Type B pancreatic cell (in vitro differentiated cells): ENCODE results near the gene CLEC17A. TPM values are rescaled to one million over a fixed set of nuclear protein-coding genes. Genes with fewer than 3 reads are reported as not detected.
"Not testable (repeated sequence)": the region's sequence is repeated elsewhere in the genome, so short reads cannot be mapped to it uniquely, and the experiment has no call there.

Experiments used
- DNase-seq: peaks from one replicate; pipeline ENCODE4 v3.0.0; 2021; ENCODE audit warnings: mixed read lengths; ENCODE audit not compliant: unreplicated experiment; ENCODE audit errors: extremely low spot score
- H3K27ac Mint-ChIP-seq: 2 replicates; pipeline ENCODE4 v1.8.0; 2021; ENCODE audit warnings: mild to moderate bottlenecking, mixed read lengths
- H3K27me3 Mint-ChIP-seq: 2 replicates; pipeline ENCODE4 v1.8.0; 2021; ENCODE audit warnings: mixed read lengths
- H3K36me3 Mint-ChIP-seq: 2 replicates; pipeline ENCODE4 v1.8.0; 2021; ENCODE audit warnings: mixed read lengths
- H3K4me1 Mint-ChIP-seq: one replicate; pipeline ENCODE4 v1.8.0; 2021; ENCODE audit warnings: mixed read lengths; ENCODE audit not compliant: unreplicated experiment
- H3K4me3 Mint-ChIP-seq: 2 replicates; pipeline ENCODE4 v1.8.0; 2021; ENCODE audit warnings: mild to moderate bottlenecking, mixed read lengths
- H3K9me3 Mint-ChIP-seq: 2 replicates; pipeline ENCODE4 v1.8.0; 2021; ENCODE audit warnings: mixed read lengths
- total RNA-seq: library from RNA; stranded (reverse); gene quantifications from 2 replicates; pipeline ENCODE4 v1.2.1, GENCODE V29; 2021; ENCODE audit warnings: low replicate concordance
- TF ChIP-seq, protein P1 (sequence below): fragments of 200-600 bp; sonication (generic); conservative IDR thresholded peaks from 2 replicates; pipeline ENCODE4 v1.5.0; 2021; ENCODE audit warnings: antibody characterized with exemption, mild to moderate bottlenecking

Gene CLEC17A
- total RNA-seq, 1 donor from 2014 or later, result not detected

DNA sequence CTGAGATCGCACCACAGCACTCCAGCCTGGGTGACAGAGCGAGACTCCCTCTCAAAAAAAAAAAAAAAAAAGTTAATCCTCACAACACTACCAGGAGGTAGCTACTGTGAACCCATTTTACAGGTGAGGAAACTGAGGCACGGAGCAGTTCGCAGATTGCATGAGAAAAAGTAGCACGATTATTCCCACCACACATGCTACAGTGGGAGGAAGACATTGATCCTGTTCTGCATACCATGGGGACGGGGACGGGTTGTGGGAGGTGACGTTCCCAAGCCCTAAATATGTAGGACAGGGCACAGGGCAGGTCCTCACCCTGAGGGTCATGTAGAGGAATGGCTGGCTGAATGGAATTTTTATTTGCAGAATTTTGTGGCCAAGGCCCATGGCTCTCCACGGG lies 23.7 kb downstream of the CLEC17A start:
- DNase-seq, result no peak
- TF ChIP-seq, protein P1, sequence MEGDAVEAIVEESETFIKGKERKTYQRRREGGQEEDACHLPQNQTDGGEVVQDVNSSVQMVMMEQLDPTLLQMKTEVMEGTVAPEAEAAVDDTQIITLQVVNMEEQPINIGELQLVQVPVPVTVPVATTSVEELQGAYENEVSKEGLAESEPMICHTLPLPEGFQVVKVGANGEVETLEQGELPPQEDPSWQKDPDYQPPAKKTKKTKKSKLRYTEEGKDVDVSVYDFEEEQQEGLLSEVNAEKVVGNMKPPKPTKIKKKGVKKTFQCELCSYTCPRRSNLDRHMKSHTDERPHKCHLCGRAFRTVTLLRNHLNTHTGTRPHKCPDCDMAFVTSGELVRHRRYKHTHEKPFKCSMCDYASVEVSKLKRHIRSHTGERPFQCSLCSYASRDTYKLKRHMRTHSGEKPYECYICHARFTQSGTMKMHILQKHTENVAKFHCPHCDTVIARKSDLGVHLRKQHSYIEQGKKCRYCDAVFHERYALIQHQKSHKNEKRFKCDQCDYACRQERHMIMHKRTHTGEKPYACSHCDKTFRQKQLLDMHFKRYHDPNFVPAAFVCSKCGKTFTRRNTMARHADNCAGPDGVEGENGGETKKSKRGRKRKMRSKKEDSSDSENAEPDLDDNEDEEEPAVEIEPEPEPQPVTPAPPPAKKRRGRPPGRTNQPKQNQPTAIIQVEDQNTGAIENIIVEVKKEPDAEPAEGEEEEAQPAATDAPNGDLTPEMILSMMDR, result no peak
- no peaks in the 10 kb centered on the region for H3K27me3 Mint-ChIP-seq
- H3K9me3 Mint-ChIP-seq, result no peaks in the 10 kb centered on the region
- no peaks in the 10 kb centered on the region for H3K36me3 Mint-ChIP-seq
- no peaks in the 10 kb centered on the region for H3K4me1 Mint-ChIP-seq
- H3K27ac Mint-ChIP-seq, result no peak overlapping the region
- no peak overlapping the region for H3K4me3 Mint-ChIP-seq

DNA sequence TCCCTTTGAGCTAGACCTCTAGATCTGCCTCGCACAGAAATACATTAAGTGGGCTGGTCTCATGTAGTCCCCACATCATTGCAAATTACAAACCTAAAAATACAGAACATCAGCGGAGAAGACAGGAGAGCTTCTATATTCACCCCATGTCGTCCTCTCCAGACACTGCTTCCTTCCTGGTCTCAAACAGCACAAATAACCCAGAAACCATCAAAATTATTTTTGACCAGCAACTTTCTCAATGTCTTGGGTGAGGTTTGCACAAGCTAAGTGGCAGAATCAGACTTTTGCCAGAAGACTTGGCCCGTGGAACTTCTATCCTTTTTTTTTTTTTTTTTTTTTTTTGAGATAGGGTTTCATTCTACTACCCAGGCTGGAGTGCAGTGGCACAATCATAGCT lies 28.2 kb downstream of the CLEC17A start:
- Mint-ChIP-seq H3K27ac (no peak overlapping the region), H3K9me3 (peaks cover under 1% of the 10 kb centered on the region), H3K4me3 (no peak overlapping the region), H3K36me3 (no peaks in the 10 kb centered on the region), H3K4me1 (no peaks in the 10 kb centered on the region), H3K27me3 (no peaks in the 10 kb centered on the region)
- no peak for DNase-seq
- TF ChIP-seq, protein P1, result no peak

DNA sequence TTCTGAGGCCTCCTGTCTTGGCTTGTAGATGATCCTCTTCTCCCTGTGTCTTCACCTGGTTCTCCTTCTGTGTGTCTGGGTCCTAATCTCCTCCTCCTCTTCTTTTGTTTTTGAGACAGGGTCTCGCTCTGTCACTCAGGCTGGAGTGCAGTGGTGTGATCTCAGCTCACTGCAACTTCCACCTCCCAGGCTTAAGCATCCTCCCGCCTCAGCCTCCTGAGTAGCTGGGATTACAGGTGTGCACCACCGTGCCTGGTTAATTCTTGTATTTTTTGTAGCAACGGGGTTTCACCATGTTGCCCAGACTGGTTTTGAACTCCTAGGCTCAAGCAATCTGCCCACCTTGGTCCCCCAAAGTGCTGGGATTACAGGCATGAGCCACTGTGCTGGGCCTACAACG lies 29.4 kb downstream of the CLEC17A start:
- H3K9me3 Mint-ChIP-seq, H3K27ac Mint-ChIP-seq, H3K27me3 Mint-ChIP-seq, H3K4me1 Mint-ChIP-seq, H3K4me3 Mint-ChIP-seq, DNase-seq, H3K36me3 Mint-ChIP-seq: not testable (repeated sequence)

DNA sequence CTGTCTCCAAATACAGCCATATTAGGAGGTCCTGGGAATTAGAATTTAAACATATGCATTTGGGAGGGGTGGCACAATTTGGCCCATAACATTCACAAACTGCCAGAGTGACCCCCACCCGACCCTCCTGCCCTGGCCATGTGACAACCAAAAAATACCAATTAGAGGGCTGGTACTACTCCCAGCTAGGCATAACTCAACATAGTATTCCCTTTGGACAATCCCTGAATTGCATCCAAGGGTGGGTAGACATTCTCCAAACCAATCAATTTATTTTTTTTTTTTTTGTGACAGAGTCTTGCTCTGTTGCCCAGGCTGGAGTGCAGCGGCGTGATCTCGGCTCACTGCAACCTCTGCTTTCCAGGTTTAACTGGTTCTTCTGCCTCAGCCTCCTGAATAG lies 29.8 kb downstream of the CLEC17A start:
- peaks cover 6% of the 10 kb centered on the region for H3K9me3 Mint-ChIP-seq
- no peaks in the 10 kb centered on the region for H3K36me3 Mint-ChIP-seq
- TF ChIP-seq, protein P1, result no peak
- no peak for DNase-seq
- H3K4me1 Mint-ChIP-seq, result no peaks in the 10 kb centered on the region
- H3K27ac Mint-ChIP-seq, result no peak overlapping the region
- H3K4me3 Mint-ChIP-seq, result no peak overlapping the region
- no peaks in the 10 kb centered on the region for H3K27me3 Mint-ChIP-seq

DNA sequence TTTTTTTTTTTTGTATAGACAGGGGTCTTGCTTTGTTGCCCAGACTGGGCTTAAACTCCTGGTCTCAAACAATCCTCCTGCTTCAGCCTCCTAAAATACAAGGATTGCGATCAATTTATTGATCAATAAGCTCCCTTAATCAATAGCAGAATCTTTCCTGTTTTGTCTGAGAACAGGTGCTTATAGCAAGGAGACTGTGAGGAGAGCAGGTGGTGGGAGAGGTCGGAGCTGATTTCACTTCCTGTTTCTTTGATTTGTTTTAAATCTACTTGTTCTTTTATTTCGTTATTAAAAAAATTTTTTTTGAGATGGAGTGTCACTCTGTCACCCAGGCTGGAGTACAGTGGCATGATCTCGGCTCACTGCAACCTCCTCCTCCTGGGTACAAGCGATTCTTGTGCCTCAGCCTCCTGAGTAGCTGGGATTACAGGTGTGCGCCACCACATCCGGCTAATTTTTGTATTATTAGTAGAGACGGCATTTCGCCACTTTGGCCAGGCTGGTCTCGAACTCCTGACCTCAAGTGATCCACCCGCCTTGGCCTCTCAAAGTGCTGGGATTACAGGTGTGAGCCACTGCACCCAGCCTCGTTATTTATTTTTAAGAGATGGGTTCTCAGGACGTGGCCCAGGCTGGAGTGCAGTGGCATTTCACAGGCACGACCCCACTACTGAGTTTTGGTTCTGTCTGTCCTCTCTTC lies 30.7 kb downstream of the CLEC17A start:
- H3K4me3 Mint-ChIP-seq, H3K27ac Mint-ChIP-seq, DNase-seq, H3K4me1 Mint-ChIP-seq, H3K36me3 Mint-ChIP-seq, H3K27me3 Mint-ChIP-seq, H3K9me3 Mint-ChIP-seq: not testable (repeated sequence)

DNA sequence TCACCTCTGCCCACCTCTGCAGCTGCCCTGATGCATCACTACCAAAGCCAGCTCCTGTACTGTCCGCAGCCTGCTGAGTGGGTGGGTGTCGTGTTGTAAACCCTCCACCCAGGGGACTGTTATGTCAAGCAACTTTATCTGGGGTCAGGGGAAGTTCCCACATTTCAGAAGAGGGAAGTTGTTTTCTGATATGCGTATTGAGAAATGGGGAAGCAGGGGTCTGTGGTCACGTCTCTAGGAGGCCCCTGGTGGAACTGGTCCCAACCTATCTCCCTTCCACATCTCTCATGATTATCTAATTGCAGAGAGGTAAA lies 31.2 kb downstream of the CLEC17A start:
- no peaks in the 10 kb centered on the region for H3K27me3 Mint-ChIP-seq
- DNase-seq, result no peak
- H3K9me3 Mint-ChIP-seq, result peaks cover 6% of the 10 kb centered on the region
- H3K36me3 Mint-ChIP-seq, result no peaks in the 10 kb centered on the region
- H3K4me1 Mint-ChIP-seq, result no peaks in the 10 kb centered on the region
- no peak overlapping the region for H3K27ac Mint-ChIP-seq
- TF ChIP-seq, protein P1, result no peak
- no peak overlapping the region for H3K4me3 Mint-ChIP-seq

DNA sequence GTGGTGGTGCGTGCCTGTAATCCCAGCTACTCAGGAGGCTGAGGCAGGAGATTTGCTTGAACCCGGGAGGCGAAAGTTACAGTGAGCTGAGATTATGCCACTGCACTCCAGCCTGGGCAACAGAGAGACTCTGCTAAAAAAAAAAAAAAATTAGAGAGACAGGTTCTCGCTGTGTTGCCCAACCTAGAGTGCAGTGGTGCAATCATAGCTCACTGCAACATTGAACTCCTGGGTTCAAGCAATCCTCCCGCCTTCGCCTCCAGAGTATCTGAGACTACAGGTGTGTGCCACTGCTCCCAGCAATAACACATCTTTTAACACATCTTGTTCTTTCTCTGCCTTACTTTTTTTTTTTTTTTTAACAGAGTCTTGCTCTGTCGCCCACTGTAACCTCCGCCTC lies 32.7 kb downstream of the CLEC17A start:
- Mint-ChIP-seq H3K4me3 (no peak overlapping the region), H3K4me1 (no peaks in the 10 kb centered on the region), H3K9me3 (peaks cover 15% of the 10 kb centered on the region), H3K27ac (no peak overlapping the region), H3K36me3 (no peaks in the 10 kb centered on the region), H3K27me3 (no peaks in the 10 kb centered on the region)
- TF ChIP-seq, protein P1, result no peak
- no peak for DNase-seq
